HCT116 (cell line): ENCODE measurements around the gene CPT1B. TPM values are rescaled to one million over a fixed set of nuclear protein-coding genes. Genes with fewer than 3 reads are reported as not detected.

Experiments used
- ATAC-seq: fragments of 200-7000 bp; cut with Tn5 transposase; 2 replicates; pipeline ENCODE4 v1.9.1; 2020; ENCODE audit warnings: mild to moderate bottlenecking, moderate library complexity
- BruUV-seq: library from RNA; stranded (reverse); fragments of 400-500 nt; replicated peaks from 2 replicates; lab custom pipeline; 2021; lab: Mats Ljungman, UMichigan
- CTCF ChIA-PET: fragments of 300-600 bp; sonication (Branson Sonifier 250); formaldehyde crosslinking; loops from one replicate; lab custom pipeline; 2021; ENCODE audit warnings: antibody characterized with exemption; lab: Charles Lee
- POLR2A ChIA-PET: fragments of 300-600, 350-600 bp; sonication (Branson Sonifier 250); formaldehyde crosslinking; loops from one replicate; lab custom pipeline; 2021; ENCODE audit warnings: antibody characterized with exemption; lab: Charles Lee
- RAD21 ChIA-PET, 2 experiments: fragments of 300-600 bp; sonication (Branson Sonifier 250); formaldehyde crosslinking; loops; one replicate each; lab custom pipeline; 2023; ENCODE audit warnings: low total read pairs in 2 of 2; ENCODE audit not compliant: uncharacterized antibody in 2 of 2, unreplicated experiment in 2 of 2, low non-redundant PET in 1 of 2; lab: Charles Lee
- DNase-seq: peaks from one replicate; pipeline ENCODE4 v3.0.0-alpha.2; 2010; ENCODE audit warnings: low read depth, low spot score
- H2AFZ ChIP-seq: fragments of 200-600 bp; shearing (Covaris generic), sonication (generic); 2 replicates; pipeline ENCODE4 v1.6.1; 2017; ENCODE audit warnings: low read depth, mixed run types, mixed read lengths, antibody characterized with exemption, low read length; ENCODE audit not compliant: poor library complexity, severe bottlenecking
- H3K27ac ChIP-seq: 2 replicates; pipeline ENCODE4 v1.5.1; 2012; ENCODE audit warnings: low read depth, low read length
- H3K27me3 ChIP-seq: fragments of 200-600 bp; sonication (generic); 2 replicates; pipeline ENCODE4 v1.6.1; 2016; ENCODE audit warnings: mixed run types, low read length, mixed read lengths; ENCODE audit not compliant: insufficient read depth
- H3K36me3 ChIP-seq, 2 experiments: fragments of 200-500 bp in 1 of 2; fragments of 200-600 bp in 1 of 2; sonication (Bioruptor generic) in 1 of 2; sonication (generic) in 1 of 2; 2 replicates each; pipeline versions ENCODE4 v1.5.1 to v1.6.1; 2014 to 2016; ENCODE audit warnings: low read length in 2 of 2, inconsistent platforms in 1 of 2, mixed read lengths in 1 of 2, mixed run types in 1 of 2; ENCODE audit not compliant: insufficient read depth in 2 of 2, control insufficient read depth in 1 of 2
- H3K4me1 ChIP-seq, 2 experiments: fragments of 200-600 bp in 1 of 2; sonication (generic) in 1 of 2; 2 replicates each; pipeline versions ENCODE4 v1.5.1 to v1.6.1; 2012 to 2017; ENCODE audit warnings: low read length in 2 of 2, inconsistent platforms in 1 of 2, mild to moderate bottlenecking in 1 of 2, mixed read lengths in 1 of 2, mixed run types in 1 of 2, moderate library complexity in 1 of 2; ENCODE audit not compliant: insufficient read depth in 2 of 2, control insufficient read depth in 1 of 2
- H3K4me2 ChIP-seq: fragments of 200-600 bp; sonication (generic); 2 replicates; pipeline ENCODE4 v1.6.1; 2017; ENCODE audit warnings: mixed run types, low read length, mixed read lengths
- H3K4me3 ChIP-seq, 2 experiments: fragments of 200-600 bp in 1 of 2; sonication (generic) in 1 of 2; replicated peaks in 1 of 2; 2 replicates each; pipeline ENCODE4 v1.5.1; 2011 to 2016; ENCODE audit warnings: low read length in 2 of 2, control low read depth in 1 of 2, low read depth in 1 of 2, mild to moderate bottlenecking in 1 of 2, mixed read lengths in 1 of 2, mixed run types in 1 of 2
- H3K79me2 ChIP-seq: fragments of 200-600 bp; sonication (generic); 2 replicates; pipeline ENCODE4 v1.6.1; 2017; ENCODE audit warnings: mild to moderate bottlenecking, mixed run types, low read length, moderate library complexity, mixed read lengths; ENCODE audit not compliant: insufficient read depth
- H3K9ac ChIP-seq: fragments of 200-600 bp; sonication (generic); 2 replicates; pipeline ENCODE4 v1.6.1; 2016; ENCODE audit warnings: low read length, mixed read lengths
- H3K9me2 ChIP-seq: fragments of 200-600 bp; sonication (generic), shearing (Covaris generic); 2 replicates; pipeline ENCODE4 v1.6.1; 2017; ENCODE audit warnings: mixed run types, mild to moderate bottlenecking, moderate library complexity; ENCODE audit not compliant: insufficient read depth
- H3K9me3 ChIP-seq, 2 experiments: fragments of 200-500 bp in 1 of 2; fragments of 200-600 bp in 1 of 2; sonication (Bioruptor generic) in 1 of 2; sonication (generic) in 1 of 2; 2 replicates each; pipeline ENCODE4 v1.6.1; 2014 to 2017; ENCODE audit warnings: low read length in 2 of 2, mixed read lengths in 2 of 2, inconsistent platforms in 1 of 2, low read depth in 1 of 2, mild to moderate bottlenecking in 1 of 2, mixed run types in 1 of 2, moderate library complexity in 1 of 2; ENCODE audit not compliant: control insufficient read depth in 1 of 2, insufficient read depth in 1 of 2
- H4K20me1 ChIP-seq: fragments of 200-600 bp; sonication (generic), shearing (Covaris generic); 2 replicates; pipeline ENCODE4 v1.6.1; 2017; ENCODE audit warnings: mixed run types, mild to moderate bottlenecking, moderate library complexity; ENCODE audit not compliant: insufficient read depth
- CEBPB ChIP-seq: IDR thresholded peaks from 2 replicates; pipeline ENCODE4 v1.6.1; 2012; ENCODE audit warnings: low read depth
- CTCF ChIP-seq, 3 experiments: fragments of 200-600 bp in 1 of 3; sonication (generic) in 1 of 3; IDR thresholded peaks in 2 of 3; conservative IDR thresholded peaks in 1 of 3; 2 replicates each; pipeline ENCODE4 v1.5.1; 2012 to 2017; ENCODE audit warnings: low read depth in 2 of 3, low read length in 2 of 3, antibody characterized with exemption in 1 of 3, borderline replicate concordance in 1 of 3, control low read depth in 1 of 3, mild to moderate bottlenecking in 1 of 3, mixed read lengths in 1 of 3, mixed run types in 1 of 3, moderate library complexity in 1 of 3; ENCODE audit not compliant: insufficient read depth in 1 of 3
- EGR1 ChIP-seq: IDR thresholded peaks from 2 replicates; pipeline ENCODE4 v1.6.1; 2012; ENCODE audit warnings: low read depth
- ELF1 ChIP-seq: IDR thresholded peaks from 2 replicates; pipeline ENCODE4 v1.6.1; 2012; ENCODE audit warnings: low read depth, borderline replicate concordance
- MAX ChIP-seq: IDR thresholded peaks from 2 replicates; pipeline ENCODE4 v1.6.1; 2012
- POLR2AphosphoS5 ChIP-seq: IDR thresholded peaks from 2 replicates; pipeline ENCODE4 v1.6.1; 2011; ENCODE audit warnings: mild to moderate bottlenecking, low read depth, low read length, moderate library complexity
- REST ChIP-seq: IDR thresholded peaks from 2 replicates; pipeline ENCODE4 v1.6.1; 2012; ENCODE audit warnings: low read depth
- YY1 ChIP-seq: IDR thresholded peaks from 2 replicates; pipeline ENCODE4 v1.6.1; 2011; ENCODE audit warnings: low read length, low read depth, moderate library complexity, mild to moderate bottlenecking; ENCODE audit not compliant: insufficient replicate concordance; ENCODE audit errors: extremely low read depth
- ZNF274 ChIP-seq: fragments of 200-500 bp; sonication (Bioruptor generic); IDR thresholded peaks from 2 replicates; pipeline ENCODE4 v1.6.1; 2014; ENCODE audit warnings: mild to moderate bottlenecking, low read depth, low read length, inconsistent platforms
- intact Hi-C: fragments of 100-400 bp; cut with micrococcal nuclease; formaldehyde crosslinking; loops from 2 replicates; pipeline ENCODE4 v1.10.0; 2022
- total RNA-seq: library from RNA; stranded (reverse); gene quantifications from one replicate; pipeline ENCODE4 v1.2.1, GENCODE V29; 2021; ENCODE audit not compliant: unreplicated experiment

The CPT1B gene
- total RNA-seq, 1 experiment from 2014 or later: 35.1 TPM

GRCh38 chr22:50537765-50538164 lies 40.5 kb downstream of the CPT1B start:
- ChIA-PET CTCF (no interaction called here), RAD21 (no interaction called here), POLR2A (interaction anchor here (0.7 kb wide), 1 partner anchor 579 kb away, joined by 3 read pairs; no protein-coding TSS in a partner anchor)
- H3K4me1 ChIP-seq: peaks cover 4 to 34% of the 10 kb centered on the region in 2 experiments; a peak in 3 of 4 replicates
- no peak overlapping the region for H3K27ac ChIP-seq
- H3K4me2 ChIP-seq: no peak overlapping the region
- no peaks in the 10 kb centered on the region for H3K36me3 ChIP-seq
- H3K9me2 ChIP-seq: no peaks in the 10 kb centered on the region
- H3K9me3 ChIP-seq: no peaks in the 10 kb centered on the region
- TF ChIP-seq EGR1 (no peak), CTCF (IDR thresholded peaks at IDR 0.05 in 2 of 3, conservative IDR thresholded peaks at IDR 0.05 in 1 of 3; ENCODE audit: borderline replicate concordance in 1 of 3, insufficient read depth in 1 of 3, low read depth in 2 of 3, low read length in 2 of 3) (no peak)
- ATAC-seq: no peak
- no peaks in the 10 kb centered on the region for H3K27me3 ChIP-seq
- no peaks in the 10 kb centered on the region for H4K20me1 ChIP-seq
- no peak overlapping the region for H2AFZ ChIP-seq
- H3K9ac ChIP-seq: no peak overlapping the region
- no peaks in the 10 kb centered on the region for H3K79me2 ChIP-seq
- no peak overlapping the region for H3K4me3 ChIP-seq
- intact Hi-C loops: no loop called here
- no peak for DNase-seq
- BruUV-seq: no TSS peak

- no TSS peak for BruUV-seq
- no peak for TF ChIP-seq ELF1
- TF ChIP-seq POLR2AphosphoS5: no peak
- no peak for TF ChIP-seq EGR1
- no peak for TF ChIP-seq YY1
- TF ChIP-seq REST: no peak
- TF ChIP-seq ZNF274: no peak
- no peak for TF ChIP-seq CEBPB
- TF ChIP-seq MAX: no peak
- H3K79me2 ChIP-seq: no peaks in the 10 kb centered on the region
- H3K36me3 ChIP-seq: no peaks in the 10 kb centered on the region
- H3K9me2 ChIP-seq: no peaks in the 10 kb centered on the region
- H3K4me3 ChIP-seq: no peak overlapping the region
- ATAC-seq (no peak), DNase-seq (no peak)
- H3K9ac ChIP-seq: no peak overlapping the region
- ChIA-PET CTCF (no interaction called here), POLR2A (interaction anchor here (0.9 to 2.3 kb wide), 2 partner anchors 9 kb away, joined by 4 to 7 read pairs; partner anchors contain the start of gene KLHDC7B), RAD21 (no interaction called here)
- H3K27ac ChIP-seq: no peak overlapping the region
- H3K4me2 ChIP-seq: no peak overlapping the region
- H3K9me3 ChIP-seq: no peaks in the 10 kb centered on the region
- intact Hi-C loops: no loop called here
- H4K20me1 ChIP-seq: no peaks in the 10 kb centered on the region
- peaks cover 3 to 37% of the 10 kb centered on the region in 2 experiments; a peak in 3 of 4 replicates for H3K4me1 ChIP-seq
- no peak overlapping the region for H2AFZ ChIP-seq
- H3K27me3 ChIP-seq: no peaks in the 10 kb centered on the region
These were observed 42.0 kb downstream of the CPT1B start for GRCh38 chr22:50536226-50536625.
